ENCODE data around the gene CYB561. TPM values are rescaled to one million over a fixed set of nuclear protein-coding genes. Genes with fewer than 3 reads are reported as not detected.

Gene CYB561
- total and polyA plus RNA-seq, 2 experiments from 2014 or later, result 13.7 to 30.9 TPM

DNA sequence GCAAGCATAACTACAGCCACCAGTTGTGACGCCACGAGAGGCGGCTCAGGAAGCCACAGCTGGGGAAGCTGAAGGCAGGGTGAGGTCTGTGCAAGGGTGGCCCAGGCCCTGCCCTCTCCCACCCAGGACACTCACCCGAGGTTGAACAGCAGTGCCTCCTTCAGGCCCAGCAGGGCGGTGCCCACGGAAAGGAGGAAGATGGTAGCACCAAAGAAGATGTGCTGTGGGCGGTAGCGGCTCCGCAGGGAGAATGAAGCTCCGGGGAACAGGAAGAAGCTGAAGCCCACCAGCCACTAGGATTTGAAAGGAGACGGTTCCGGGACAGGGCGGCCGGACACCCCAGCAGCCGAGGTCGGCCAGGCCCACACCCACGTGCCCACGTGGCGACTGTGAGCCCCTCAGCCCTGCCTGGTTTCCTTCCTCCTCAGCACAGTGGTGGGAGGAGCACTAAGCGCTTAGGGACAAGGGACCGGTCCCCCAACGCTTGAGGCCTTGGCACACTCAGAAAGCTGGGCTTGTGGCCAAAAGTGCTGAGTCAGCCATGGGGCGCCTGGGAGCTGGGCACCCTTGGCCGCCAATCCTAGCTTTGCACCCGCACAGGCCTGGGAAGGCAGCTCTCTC lies 11.0 kb downstream of the CYB561 start:
- H3K4me3 ChIP-seq, result no peak overlapping the region
- ATAC-seq (peak; percentile 14), DNase-seq (ENCODE audit: low spot score) (no peak)
- H3K9me2 ChIP-seq (ENCODE audit: insufficient read depth), result no peaks in the 10 kb centered on the region
- Mint-ChIP-seq H3K27ac (peak overlapping the region; percentile 31; the same call in 1 of the 2 replicates), H3K4me1 (peaks cover 27% of the 10 kb centered on the region), H3K9me3 (no peaks in the 10 kb centered on the region), H3K27me3 (ENCODE audit: insufficient read depth, low read depth, poor library complexity) (peaks cover 7% of the 10 kb centered on the region), H3K4me3 (no peak overlapping the region), H3K36me3 (ENCODE audit: low read depth) (peaks cover 3% of the 10 kb centered on the region; the same call in 1 of the 3 replicates)
- no peak overlapping the region for H2AFZ ChIP-seq
- peaks cover 6% of the 10 kb centered on the region; the same call in 1 of the 2 replicates for H3K4me1 ChIP-seq (ENCODE audit: insufficient read depth)
- H3K79me2 ChIP-seq (replicated peaks; ENCODE audit: insufficient read depth), result no peaks in the 10 kb centered on the region
- no peak overlapping the region for H3K27ac ChIP-seq (ENCODE audit: low read depth)
- H3K27me3 ChIP-seq (ENCODE audit: insufficient read depth), result no peaks in the 10 kb centered on the region
- no peak for TF ChIP-seq CREB1 (CRISPR knock-in tag; IDR thresholded peaks at IDR 0.05; ENCODE audit: low read depth)
- TF ChIP-seq, protein P1, sequence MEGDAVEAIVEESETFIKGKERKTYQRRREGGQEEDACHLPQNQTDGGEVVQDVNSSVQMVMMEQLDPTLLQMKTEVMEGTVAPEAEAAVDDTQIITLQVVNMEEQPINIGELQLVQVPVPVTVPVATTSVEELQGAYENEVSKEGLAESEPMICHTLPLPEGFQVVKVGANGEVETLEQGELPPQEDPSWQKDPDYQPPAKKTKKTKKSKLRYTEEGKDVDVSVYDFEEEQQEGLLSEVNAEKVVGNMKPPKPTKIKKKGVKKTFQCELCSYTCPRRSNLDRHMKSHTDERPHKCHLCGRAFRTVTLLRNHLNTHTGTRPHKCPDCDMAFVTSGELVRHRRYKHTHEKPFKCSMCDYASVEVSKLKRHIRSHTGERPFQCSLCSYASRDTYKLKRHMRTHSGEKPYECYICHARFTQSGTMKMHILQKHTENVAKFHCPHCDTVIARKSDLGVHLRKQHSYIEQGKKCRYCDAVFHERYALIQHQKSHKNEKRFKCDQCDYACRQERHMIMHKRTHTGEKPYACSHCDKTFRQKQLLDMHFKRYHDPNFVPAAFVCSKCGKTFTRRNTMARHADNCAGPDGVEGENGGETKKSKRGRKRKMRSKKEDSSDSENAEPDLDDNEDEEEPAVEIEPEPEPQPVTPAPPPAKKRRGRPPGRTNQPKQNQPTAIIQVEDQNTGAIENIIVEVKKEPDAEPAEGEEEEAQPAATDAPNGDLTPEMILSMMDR (conservative IDR thresholded peaks at IDR 0.05; ENCODE audit: low read depth in 2 of 2), result peak; percentile 44 to 56
- H3K4me2 ChIP-seq, result no peak overlapping the region
- no peaks in the 10 kb centered on the region; the same call in 1 of the 2 replicates for H4K20me1 ChIP-seq (replicated peaks; ENCODE audit: insufficient read depth)
- no peaks in the 10 kb centered on the region for H3K36me3 ChIP-seq (ENCODE audit: insufficient read depth)
- H3F3A ChIP-seq (replicated peaks; ENCODE audit: low read depth), result no peaks in the 10 kb centered on the region

DNA sequence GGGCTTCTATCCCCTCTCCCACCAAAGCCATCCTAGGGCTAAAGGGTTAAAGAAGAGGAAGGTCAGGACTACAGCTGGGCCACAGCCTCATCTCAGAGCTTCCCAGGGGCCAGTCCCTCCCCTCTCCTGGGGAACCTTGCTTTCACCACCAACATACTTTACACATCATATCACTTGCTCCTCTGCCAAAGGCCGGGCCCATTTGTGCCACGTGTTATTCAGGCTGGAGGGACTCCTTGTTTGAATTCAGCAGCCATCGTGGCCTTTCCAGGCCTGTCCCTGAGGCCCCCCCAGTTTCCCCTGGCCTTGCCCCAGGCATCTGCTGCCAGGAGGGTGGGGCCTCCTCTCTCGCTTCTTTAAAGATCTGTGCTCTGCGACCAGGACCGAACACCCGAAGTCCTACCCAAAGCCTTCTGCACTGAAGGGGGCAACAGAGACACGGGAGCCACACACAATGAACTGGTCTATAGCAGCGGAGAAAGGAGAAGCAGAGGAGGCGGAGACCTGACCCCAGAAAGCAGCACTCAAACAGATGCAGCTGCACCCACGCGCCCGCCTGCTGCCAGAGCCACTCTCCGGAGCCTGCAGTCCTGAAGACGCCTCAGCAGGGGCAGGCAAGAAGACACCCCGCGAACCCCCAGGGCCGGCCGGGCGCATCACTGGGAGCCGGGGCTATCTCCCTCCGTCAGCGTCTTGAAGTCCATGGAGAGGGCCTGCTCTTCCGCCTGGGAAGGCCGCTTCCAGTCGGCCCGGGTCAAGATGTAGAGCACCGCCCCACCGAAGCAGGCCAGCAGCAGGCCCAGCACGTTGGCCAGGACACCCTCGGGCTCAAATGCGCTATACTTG lies 12.1 kb downstream of the CYB561 start:
- Histone ChIP-seq H3K9me2 (ENCODE audit: insufficient read depth) (no peaks in the 10 kb centered on the region), H3K27ac (ENCODE audit: low read depth) (no peak overlapping the region), H3K79me2 (replicated peaks; ENCODE audit: insufficient read depth) (no peaks in the 10 kb centered on the region), H2AFZ (no peak overlapping the region), H3F3A (replicated peaks; ENCODE audit: low read depth) (no peaks in the 10 kb centered on the region), H3K4me3 (no peak overlapping the region), H4K20me1 (replicated peaks; ENCODE audit: insufficient read depth) (no peaks in the 10 kb centered on the region; the same call in 1 of the 2 replicates), H3K4me2 (no peak overlapping the region), H3K36me3 (ENCODE audit: insufficient read depth) (no peaks in the 10 kb centered on the region), H3K27me3 (ENCODE audit: insufficient read depth) (no peaks in the 10 kb centered on the region), H3K4me1 (ENCODE audit: insufficient read depth) (peaks cover 6% of the 10 kb centered on the region; the same call in 1 of the 2 replicates)
- H3K27me3 Mint-ChIP-seq (ENCODE audit: insufficient read depth, low read depth, poor library complexity), result peaks cover 7% of the 10 kb centered on the region
- no peak overlapping the region for H3K4me3 Mint-ChIP-seq
- DNase-seq (ENCODE audit: low spot score) (no peak), ATAC-seq (no peak)
- peaks cover 24% of the 10 kb centered on the region for H3K4me1 Mint-ChIP-seq
- H3K27ac Mint-ChIP-seq, result 0 out of 2 replicates have a peak overlapping the region, but pooled peaks have one; percentile 74
- peaks cover 3% of the 10 kb centered on the region; the same call in 1 of the 3 replicates for H3K36me3 Mint-ChIP-seq (ENCODE audit: low read depth)
- H3K9me3 Mint-ChIP-seq, result no peaks in the 10 kb centered on the region
- no peak for TF ChIP-seq EZH2phosphoT487 (IDR thresholded peaks at IDR 0.05; ENCODE audit: unreplicated experiment)
- TF ChIP-seq STAT1 (IDR thresholded peaks at IDR 0.05; ENCODE audit: unreplicated experiment), result no peak
- TF ChIP-seq, protein P1 (conservative IDR thresholded peaks at IDR 0.05; ENCODE audit: low read depth in 2 of 2), result no peak; a peak in 1 of 4 replicates
- TF ChIP-seq ZNF331 (CRISPR knock-in tag; IDR thresholded peaks at IDR 0.05; ENCODE audit: low read depth), result no peak
- TF ChIP-seq, protein P2, sequence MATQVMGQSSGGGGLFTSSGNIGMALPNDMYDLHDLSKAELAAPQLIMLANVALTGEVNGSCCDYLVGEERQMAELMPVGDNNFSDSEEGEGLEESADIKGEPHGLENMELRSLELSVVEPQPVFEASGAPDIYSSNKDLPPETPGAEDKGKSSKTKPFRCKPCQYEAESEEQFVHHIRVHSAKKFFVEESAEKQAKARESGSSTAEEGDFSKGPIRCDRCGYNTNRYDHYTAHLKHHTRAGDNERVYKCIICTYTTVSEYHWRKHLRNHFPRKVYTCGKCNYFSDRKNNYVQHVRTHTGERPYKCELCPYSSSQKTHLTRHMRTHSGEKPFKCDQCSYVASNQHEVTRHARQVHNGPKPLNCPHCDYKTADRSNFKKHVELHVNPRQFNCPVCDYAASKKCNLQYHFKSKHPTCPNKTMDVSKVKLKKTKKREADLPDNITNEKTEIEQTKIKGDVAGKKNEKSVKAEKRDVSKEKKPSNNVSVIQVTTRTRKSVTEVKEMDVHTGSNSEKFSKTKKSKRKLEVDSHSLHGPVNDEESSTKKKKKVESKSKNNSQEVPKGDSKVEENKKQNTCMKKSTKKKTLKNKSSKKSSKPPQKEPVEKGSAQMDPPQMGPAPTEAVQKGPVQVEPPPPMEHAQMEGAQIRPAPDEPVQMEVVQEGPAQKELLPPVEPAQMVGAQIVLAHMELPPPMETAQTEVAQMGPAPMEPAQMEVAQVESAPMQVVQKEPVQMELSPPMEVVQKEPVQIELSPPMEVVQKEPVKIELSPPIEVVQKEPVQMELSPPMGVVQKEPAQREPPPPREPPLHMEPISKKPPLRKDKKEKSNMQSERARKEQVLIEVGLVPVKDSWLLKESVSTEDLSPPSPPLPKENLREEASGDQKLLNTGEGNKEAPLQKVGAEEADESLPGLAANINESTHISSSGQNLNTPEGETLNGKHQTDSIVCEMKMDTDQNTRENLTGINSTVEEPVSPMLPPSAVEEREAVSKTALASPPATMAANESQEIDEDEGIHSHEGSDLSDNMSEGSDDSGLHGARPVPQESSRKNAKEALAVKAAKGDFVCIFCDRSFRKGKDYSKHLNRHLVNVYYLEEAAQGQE (IDR thresholded peaks at IDR 0.05; ENCODE audit: unreplicated experiment), result no peak
- no peak for TF ChIP-seq ZNF114 (CRISPR knock-in tag; IDR thresholded peaks at IDR 0.05)

Data from GM23338 (cell line).